Upper lobe of left lung (tissue), 4 donors: ENCODE results near the gene PCDHB5.
"Not testable (repeated sequence)": the region's sequence is repeated elsewhere in the genome, so short reads cannot be mapped to it uniquely, and the experiment has no call there.

Experiments
- CTCF ChIP-seq, 6 experiments: fragments of 450-650 bp in 4 of 6; fragments of 200-600 bp in 2 of 6; sonication (generic) in 2 of 6; IDR thresholded peaks; one replicate each; pipeline ENCODE4 v1.5.1; 2016 to 2019; ENCODE audit warnings: antibody characterized with exemption in 6 of 6
- POLR2AphosphoS5 ChIP-seq, 2 donors: sonication (generic); formaldehyde crosslinking; IDR thresholded peaks; one replicate each; pipeline ENCODE4 v1.5.1; 2017; ENCODE audit warnings: antibody characterized with exemption in 2 of 2

- TF ChIP-seq POLR2AphosphoS5, CTCF (IDR thresholded peaks at IDR 0.05): not testable (repeated sequence)
These were observed 38.8 kb upstream of the PCDHB5 start for GRCh38 chr5:141096181-141096580.
